GM19043 (cell line): Measurements from ENCODE around the gene ACTG1.

ENCODE experiments used
- ATAC-seq: cut with Tn5 transposase; IDR thresholded peaks from one replicate; pipeline ENCODE4 v1.9.1; 2021; ENCODE audit warnings: low read depth; ENCODE audit not compliant: unreplicated experiment

ACTG1 gene

DNA sequence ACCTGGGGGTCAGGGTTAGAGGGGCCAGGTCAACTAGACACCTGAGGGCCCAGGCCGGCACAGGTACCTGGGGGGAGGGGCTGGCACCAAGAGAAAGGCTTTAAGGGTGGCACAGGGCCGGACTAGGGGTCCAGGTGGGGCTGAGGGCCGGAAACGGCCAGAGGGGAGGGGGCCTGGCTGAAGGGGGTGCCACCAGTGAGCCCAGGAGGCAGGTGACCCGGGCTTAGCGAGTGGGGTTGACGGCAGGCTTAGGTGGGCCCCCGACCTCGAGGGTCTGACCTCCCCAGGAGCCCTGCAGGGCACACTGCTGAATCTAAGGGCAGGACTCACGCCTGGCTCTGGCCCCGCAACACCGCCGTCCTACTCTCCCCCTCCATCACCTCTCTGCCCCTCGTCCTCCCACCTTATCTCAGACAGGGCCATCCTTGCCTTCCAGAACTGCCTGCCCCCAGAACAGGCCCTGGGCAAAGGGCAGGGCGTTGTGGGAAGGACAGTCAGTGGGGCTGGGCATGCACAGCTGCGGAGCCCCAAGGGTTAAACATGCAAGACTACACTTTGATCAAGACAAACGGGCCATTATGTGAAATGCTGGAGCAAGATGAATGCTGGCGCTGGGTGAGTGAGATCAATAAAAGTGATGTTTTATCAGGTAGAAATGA is 44.4 kb downstream of the ACTG1 start:
- ATAC-seq: no peak

DNA sequence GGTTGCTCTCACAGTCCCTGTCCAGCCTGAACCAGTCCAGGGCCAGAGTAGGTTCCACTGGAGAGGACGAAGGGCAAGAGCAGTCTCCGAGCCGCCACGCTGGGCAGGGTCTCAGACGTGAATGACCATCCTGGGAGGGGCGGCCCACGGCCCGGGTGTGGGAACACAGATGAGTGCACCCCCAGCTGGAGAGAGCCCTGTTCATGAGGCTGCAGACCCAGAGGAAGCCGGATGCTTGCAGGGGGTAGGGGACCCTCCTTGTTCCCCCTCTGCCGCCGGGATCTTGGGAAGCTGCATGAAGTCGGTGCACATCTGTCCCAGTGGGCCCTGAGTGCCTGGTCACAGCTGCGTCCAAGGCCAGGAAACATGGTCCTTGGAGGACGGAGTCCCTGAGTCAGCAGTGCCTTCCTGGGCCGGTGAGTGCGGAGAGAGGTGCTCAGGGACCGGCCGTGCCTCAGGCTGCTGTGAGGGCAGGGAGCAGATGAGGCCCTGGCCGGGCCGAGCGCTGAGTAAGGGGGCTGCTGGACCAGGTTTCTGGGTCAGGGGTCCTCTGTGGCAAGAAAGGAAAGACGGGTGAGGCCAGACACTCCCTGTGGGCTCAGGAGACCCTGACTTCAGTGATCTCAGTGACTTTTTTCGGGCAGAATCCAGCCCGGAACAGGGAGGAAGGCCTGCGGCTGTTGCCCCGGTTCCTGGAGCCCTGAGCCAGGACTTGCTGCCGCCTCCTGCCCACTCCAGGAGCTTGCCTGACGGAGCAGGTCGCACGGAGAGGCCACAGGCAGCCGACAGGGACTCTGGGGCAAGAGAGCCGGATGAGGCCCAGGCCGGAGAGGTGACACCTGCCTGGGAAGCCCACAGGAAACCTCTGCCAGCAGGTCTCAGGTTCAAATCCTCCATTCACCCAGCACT is 45.8 kb downstream of the ACTG1 start:
- no peak for ATAC-seq

DNA sequence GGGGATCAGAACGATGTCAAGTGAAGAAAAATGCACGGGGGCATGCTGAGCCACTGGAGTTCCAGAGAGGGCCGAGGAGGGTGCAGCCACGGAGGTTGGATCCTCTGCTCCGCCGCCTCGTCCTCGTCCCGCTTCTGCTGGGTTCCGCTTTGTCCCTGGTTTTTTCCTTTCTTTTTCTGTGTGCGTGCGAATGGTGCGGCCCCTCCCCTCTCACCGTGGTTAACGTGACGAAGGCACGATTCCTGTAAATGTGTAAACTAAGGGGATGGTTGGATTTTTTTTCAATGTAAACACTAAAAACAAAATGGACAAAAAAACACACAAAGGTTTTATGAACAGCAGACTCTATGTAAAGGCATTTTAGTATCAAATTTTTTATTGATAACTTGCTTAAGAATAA is 46.7 kb downstream of the ACTG1 start:
- no peak for ATAC-seq

DNA sequence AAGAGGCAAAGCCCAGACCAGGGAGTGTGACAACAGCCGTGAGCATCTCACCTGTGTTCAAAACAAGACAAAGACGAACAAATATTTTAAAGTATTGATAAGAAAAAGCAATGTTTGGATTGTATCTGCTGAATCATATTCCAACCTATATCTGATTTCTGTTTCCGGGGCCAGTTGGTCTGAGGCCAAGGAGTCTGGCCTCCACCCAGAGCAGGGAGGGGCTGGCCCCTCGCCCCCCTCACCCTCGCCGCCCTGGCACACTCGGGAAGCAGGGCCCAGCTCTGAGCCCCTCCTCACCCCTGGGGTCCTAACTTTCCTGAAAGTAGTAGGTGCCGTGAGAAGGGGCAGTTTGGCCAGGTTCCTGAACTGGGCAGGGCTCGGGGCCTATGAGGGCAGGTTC is 48.0 kb downstream of the ACTG1 start:
- ATAC-seq: no peak

DNA sequence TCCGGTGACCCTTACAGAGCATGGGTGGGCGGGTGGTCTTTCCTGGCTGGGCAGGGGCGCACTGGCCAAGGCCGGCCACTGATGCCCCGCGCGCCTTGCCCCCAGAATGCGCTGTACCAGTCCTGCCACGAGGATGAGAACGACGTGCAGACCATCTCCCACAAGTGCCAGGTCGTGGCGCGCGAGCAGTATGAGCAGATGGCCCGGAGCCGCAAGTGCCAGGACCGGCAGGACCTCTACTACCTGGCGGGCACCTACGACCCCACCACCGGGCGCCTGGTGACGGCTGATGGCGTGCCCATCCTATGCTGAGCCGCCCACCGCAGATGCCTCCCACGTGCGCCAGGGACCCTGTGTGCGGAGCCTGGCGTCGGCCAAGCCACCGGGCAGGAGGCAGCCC is 49.1 kb downstream of the ACTG1 start:
- ATAC-seq: no peak

DNA sequence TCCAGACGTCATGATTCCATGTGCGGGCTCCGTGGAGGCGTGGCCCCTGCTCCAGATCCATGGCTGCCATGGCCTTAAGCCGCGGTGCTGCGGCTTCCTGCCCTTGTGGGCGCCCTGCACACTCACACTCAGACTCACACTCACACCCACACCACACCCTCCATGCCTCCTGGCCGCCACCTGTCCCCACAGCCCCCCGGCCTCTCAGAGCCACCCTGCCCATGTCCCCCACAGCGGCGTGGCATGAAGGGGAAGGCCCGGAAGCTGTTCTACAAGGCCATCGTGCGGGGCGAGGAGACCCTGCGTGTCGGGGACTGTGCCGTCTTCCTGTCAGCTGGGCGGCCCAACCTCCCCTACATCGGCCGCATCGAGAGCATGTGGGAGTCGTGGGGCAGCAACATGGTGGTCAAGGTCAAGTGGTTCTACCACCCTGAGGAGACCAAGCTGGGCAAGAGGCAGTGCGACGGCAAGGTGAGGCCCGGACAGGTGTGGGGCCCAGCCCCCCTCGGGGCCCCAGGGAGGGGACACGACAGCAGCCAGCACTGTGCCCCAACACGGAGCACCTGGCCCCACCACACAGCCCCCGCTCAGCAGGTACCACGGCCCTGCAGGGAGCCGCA is 50.0 kb downstream of the ACTG1 start:
- no peak for ATAC-seq

DNA sequence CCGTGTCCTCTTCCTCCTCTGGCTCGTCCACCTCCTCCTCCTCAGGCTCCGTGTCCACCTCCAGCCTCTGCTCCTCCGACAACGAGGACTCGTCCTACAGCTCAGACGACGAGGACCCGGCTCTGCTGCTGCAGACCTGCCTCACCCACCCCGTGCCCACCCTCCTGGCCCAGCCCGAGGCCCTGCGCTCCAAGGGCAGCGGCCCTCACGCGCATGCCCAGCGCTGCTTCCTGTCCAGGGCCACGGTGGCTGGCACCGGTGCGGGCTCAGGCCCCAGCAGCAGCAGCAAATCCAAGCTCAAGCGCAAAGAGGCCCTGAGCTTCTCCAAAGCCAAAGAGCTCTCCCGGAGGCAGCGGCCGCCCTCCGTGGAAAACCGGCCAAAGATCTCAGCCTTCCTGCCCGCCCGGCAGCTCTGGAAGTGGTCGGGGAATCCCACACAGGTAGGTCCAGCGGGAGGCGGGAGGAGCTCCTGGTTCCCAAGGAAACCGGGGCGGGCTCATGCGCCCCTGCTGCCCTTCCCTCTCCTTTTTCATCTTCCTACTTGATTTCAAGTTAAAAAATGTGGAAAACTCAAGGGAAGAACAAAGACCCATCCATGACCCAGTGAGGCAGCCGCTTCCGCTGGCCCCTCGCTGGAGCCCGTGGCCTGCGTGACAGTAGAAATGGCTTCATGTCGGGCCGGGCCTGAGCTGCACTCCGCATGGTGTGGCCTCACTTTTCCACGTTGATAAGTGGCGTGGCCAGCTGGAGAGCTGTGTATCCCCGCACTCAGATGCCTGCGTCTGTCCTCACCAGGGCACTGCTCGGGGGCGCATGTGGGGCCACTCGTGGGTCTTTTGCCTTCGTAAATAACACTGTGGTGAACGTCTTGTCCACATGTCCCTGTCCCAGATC is 50.7 kb downstream of the ACTG1 start:
- ATAC-seq: no peak

DNA sequence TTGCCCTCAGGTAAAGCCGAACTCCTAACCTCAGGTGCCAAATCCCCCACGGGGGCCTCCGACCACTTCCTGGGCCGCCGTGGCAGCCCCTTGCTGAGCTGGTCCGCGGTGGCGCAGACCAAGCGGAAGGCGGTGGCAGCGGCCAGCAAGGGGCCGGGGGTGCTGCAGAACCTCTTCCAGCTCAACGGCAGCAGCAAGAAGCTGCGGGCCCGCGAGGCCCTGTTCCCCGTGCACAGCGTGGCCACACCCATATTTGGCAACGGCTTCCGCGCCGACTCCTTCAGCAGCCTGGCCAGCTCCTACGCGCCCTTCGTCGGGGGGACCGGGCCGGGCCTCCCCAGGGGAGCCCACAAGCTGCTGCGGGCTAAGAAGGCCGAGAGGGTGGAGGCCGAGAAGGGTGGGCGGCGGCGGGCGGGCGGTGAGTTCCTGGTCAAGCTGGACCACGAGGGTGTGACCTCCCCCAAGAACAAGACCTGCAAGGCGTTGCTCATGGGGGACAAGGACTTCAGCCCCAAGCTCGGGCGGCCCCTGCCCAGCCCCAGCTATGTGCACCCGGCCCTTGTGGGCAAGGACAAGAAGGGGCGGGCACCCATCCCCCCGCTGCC is 51.6 kb downstream of the ACTG1 start:
- no peak for ATAC-seq
